ENCODE measurements around the gene STK16. TPM values are rescaled to one million over a fixed set of nuclear protein-coding genes. Genes with fewer than 3 reads are reported as not detected.

The STK16 gene
- total and polyA plus RNA-seq, 2 of the 13 experiments (the other 11 are each of a cell fraction or from before 2014, with no cell fraction given), result 28.0 to 50.9 TPM

GRCh38 chr2:219228041-219228910 lies 17.0 kb upstream of the STK16 start (continued):
- TF ChIP-seq FUBP1 (CRISPR knock-in tag; IDR thresholded peaks at IDR 0.05; ENCODE audit: borderline replicate concordance), result no peak
- TF ChIP-seq FOXM1 (CRISPR knock-in tag; IDR thresholded peaks at IDR 0.05), result no peak
- TF ChIP-seq MYPOP (CRISPR knock-in tag; IDR thresholded peaks at IDR 0.05), result no peak
- no peak for TF ChIP-seq HOXA3 (CRISPR knock-in tag; IDR thresholded peaks at IDR 0.05)
- TF ChIP-seq ZSCAN25 (CRISPR knock-in tag; IDR thresholded peaks at IDR 0.05), result no peak
- TF ChIP-seq RAD21 (CRISPR knock-in tag; IDR thresholded peaks at IDR 0.05), result no peak
- no peak for TF ChIP-seq ZNF557 (CRISPR knock-in tag; IDR thresholded peaks at IDR 0.05)
- peak; percentile 4 for TF ChIP-seq TBL1XR1 (IDR thresholded peaks at IDR 0.05; ENCODE audit: borderline replicate concordance, low read length, partially characterized antibody)
- no peak for TF ChIP-seq KDM1A (CRISPR knock-in tag; IDR thresholded peaks at IDR 0.05)
- TF ChIP-seq FOXP1 (IDR thresholded peaks at IDR 0.05), result no peak
- no peak for TF ChIP-seq FOXP1 (CRISPR knock-in tag; IDR thresholded peaks at IDR 0.05)
- TF ChIP-seq MLXIP (CRISPR knock-in tag; IDR thresholded peaks at IDR 0.05; ENCODE audit: borderline replicate concordance), result no peak
- no peak for TF ChIP-seq SAFB2 (CRISPR knock-in tag; IDR thresholded peaks at IDR 0.05; ENCODE audit: borderline replicate concordance, low read depth)
- no peak for TF ChIP-seq NKX3-1 (CRISPR knock-in tag; IDR thresholded peaks at IDR 0.05)
- no peak for TF ChIP-seq PRPF4 (IDR thresholded peaks at IDR 0.05; ENCODE audit: low read depth, low read length, poor library complexity, severe bottlenecking)
- TF ChIP-seq, protein P1, sequence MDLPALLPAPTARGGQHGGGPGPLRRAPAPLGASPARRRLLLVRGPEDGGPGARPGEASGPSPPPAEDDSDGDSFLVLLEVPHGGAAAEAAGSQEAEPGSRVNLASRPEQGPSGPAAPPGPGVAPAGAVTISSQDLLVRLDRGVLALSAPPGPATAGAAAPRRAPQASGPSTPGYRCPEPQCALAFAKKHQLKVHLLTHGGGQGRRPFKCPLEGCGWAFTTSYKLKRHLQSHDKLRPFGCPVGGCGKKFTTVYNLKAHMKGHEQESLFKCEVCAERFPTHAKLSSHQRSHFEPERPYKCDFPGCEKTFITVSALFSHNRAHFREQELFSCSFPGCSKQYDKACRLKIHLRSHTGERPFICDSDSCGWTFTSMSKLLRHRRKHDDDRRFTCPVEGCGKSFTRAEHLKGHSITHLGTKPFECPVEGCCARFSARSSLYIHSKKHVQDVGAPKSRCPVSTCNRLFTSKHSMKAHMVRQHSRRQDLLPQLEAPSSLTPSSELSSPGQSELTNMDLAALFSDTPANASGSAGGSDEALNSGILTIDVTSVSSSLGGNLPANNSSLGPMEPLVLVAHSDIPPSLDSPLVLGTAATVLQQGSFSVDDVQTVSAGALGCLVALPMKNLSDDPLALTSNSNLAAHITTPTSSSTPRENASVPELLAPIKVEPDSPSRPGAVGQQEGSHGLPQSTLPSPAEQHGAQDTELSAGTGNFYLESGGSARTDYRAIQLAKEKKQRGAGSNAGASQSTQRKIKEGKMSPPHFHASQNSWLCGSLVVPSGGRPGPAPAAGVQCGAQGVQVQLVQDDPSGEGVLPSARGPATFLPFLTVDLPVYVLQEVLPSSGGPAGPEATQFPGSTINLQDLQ (CRISPR knock-in tag; IDR thresholded peaks at IDR 0.05), result no peak
- 0 out of 2 replicates have a peak, but pooled peaks have one; percentile 3 for TF ChIP-seq EED (CRISPR knock-in tag; IDR thresholded peaks at IDR 0.05)
- TF ChIP-seq ELF1 (CRISPR knock-in tag; IDR thresholded peaks at IDR 0.05), result peak; percentile 20; the same call in 1 of the 2 replicates
